Globus pallidus (tissue), 1 donor: Measurements from ENCODE around the gene L1TD1.
"Not testable (repeated sequence)": the region's sequence is repeated elsewhere in the genome, so short reads cannot be mapped to it uniquely, and the experiment has no call there.

Experiments
- DNase-seq: peaks from one replicate; pipeline ENCODE4 v3.0.0-alpha.2; 2015; ENCODE audit warnings: low spot score

Gene L1TD1

DNA sequence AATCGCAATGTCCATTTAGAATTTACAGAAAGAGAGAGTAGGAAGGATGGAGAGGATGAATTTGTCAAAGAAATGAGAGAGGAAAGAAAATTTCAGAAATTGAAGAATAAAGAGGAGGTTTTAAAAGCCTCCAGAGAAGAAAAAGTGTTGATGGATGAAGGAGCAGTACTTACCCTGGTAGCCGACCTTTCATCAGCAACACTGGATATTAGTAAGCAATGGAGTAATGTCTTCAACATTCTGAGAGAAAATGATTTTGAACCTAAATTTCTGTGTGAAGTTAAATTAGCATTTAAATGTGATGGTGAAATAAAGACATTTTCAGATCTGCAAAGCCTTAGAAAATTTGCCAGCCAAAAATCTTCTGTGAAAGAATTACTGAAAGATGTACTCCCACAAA lies 12.5 kb downstream of the L1TD1 start:
- DNase-seq = no peak

DNA sequence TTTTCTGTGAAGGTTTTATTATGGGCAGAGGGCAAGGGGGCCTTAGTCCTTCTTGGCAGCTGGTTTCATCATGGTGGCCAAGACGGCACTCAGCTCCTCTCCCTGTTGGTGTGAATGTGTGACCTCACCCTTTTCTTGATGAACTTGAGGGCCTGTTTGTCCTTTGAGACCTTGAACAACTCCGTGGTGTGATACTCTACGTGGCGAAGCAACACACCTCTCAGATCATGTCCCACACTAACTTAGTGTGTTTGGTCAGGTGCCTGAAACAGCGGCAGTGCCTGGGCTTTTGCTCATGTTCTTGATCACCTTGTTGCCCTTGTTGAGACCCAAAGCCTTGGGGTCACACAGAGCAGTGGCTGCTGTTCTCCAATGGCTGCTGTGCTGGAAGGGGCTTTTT lies 13.4 kb downstream of the L1TD1 start:
- DNase-seq = no peak

DNA sequence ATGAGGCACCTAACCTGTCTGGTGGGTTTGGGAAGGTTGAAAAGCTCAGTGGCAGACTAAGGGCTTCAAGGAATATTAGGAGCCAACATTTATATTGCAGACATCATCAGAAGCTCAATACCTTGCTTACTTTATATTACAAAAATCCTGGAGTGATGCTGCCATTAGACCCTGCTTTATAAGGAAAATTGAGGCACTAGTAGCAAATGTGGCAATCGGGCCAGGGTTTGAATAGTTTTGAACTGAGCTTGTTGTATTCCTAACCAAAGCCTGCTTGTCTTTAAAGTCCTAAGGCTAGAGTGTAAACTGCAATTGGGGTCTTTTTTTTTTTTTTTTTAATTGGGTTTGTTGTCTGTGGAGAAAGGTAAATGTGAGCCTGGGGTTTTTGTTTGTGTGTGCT lies 14.3 kb downstream of the L1TD1 start:
- DNase-seq = no peak

DNA sequence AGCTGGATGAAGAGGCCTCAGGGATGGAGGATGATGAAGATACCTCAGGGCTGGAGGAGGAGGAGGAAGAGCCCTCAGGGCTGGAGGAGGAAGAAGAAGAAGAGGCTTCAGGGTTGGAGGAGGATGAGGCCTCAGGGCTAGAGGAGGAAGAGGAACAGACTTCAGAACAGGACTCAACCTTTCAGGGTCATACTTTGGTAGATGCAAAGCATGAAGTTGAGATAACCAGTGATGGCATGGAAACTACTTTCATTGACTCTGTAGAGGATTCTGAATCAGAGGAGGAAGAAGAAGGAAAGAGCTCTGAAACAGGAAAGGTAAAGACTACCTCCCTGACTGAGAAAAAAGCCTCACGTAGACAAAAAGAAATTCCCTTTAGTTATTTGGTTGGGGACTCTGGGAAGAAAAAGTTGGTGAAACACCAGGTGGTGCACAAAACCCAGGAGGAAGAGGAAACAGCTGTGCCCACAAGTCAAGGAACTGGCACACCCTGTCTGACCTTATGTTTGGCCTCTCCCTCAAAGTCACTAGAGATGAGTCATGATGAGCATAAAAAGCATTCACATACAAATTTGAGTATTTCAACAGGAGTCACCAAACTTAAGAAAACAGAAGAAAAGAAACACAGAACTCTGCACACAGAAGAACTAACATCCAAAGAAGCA lies 15.4 kb downstream of the L1TD1 start:
- no peak for DNase-seq

DNA sequence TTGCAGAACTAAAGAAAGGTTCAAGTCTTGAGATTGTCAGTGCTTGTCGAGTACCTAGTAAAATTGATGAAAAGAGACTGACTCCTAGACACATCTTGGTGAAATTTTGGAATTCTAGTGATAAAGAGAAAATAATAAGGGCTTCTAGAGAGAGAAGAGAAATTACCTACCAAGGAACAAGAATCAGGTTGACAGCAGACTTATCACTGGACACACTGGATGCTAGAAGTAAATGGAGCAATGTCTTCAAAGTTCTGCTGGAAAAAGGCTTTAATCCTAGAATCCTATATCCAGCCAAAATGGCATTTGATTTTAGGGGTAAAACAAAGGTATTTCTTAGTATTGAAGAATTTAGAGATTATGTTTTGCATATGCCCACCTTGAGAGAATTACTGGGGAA lies 16.3 kb downstream of the L1TD1 start:
- no peak for DNase-seq

DNA sequence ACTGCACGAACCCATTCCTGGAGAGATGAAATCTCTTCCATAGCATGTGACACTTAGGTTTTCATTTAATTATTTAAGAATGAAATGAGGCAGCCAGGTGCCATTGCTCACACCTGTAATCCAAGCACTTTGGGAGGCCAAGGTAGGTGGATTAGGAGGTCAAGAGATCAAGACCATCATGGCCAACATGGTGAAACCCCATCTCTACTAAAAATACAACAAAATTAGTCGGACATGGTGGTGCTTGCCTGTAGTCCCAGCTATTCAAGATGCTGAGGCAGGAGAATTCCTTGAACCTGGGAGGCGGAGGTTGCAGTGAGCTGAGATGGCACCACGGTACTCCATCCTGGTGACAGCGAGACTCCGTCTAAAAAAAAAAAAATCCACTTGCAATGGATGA lies 17.8 kb downstream of the L1TD1 start:
- DNase-seq = no peak

DNA sequence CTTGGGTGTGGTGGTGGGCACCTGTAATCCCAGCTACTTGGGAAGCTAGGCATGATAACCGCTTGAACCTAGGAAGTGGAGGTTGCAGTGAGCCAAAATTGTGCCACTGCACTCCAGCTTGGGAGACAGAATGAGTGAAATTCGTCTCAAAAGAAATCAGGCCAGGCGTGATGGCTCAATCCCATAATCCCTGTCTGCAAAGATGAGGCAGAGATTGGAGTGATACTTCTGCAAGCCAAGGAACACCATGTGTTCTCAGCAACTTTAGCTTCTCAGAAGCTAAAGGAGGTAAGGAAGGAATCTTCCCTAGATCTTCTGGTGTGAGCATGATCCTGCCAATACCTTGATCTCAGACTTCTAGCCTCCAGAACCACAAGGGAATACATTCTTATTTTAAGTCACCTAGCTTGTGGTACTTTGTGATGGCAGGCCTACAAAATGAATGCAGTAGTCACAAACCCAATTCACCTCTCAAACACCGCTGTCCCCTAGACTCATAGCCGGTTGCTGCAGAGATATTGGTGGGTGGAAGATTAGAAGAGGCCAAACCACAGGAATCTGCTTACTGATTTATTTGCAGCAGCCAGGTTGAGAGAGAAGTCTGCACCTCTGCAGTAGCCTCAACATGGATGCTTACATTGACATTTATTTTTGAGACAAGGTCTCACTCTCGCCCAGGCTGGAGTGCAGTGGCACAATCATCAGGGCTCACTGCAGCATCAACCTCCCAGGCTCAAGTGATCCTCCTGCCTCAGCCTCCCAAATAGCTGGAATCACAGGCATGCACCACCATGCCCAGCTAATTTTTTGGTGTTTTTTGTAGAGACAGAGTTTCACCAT lies 18.6 kb downstream of the L1TD1 start:
- no peak for DNase-seq

DNA sequence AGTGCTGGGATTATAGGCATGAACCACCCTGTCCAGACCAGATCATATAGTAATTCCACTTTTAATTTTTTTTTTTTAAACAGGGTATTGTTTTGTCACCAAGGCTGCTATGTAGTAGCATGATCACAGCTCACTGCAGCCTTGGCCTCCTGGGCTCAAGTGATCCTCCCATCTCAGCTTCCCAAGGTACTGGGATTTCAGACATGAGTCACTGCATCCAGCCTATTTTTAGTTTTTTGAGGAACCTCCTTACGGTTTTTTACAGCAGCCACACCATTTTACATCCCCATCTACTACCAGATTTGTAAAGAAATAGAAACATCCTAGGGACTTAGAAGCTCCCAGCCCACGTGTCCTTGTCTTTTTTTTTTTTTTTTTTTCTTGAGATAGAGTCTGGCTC lies 24.0 kb downstream of the L1TD1 start:
- no peak for DNase-seq

DNA sequence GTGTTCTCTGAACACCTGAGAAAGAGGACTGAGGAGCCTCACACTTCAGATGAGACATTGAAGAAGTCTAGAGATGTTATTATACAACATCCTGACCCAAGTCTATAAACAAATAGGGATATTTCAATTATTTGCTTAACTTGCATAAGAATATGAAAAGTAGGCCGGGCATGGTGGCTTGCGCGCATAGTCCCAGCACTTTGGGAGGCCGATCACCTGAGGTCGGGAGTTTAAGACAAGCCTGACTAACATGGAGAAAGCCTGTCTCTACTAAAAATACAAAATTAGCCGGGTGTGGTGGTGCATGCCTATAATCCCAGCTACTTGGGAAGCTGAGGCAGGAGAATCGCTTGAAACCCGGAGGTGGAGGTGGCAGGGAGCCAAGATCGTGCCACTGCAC lies 25.8 kb downstream of the L1TD1 start:
- not testable (repeated sequence) for DNase-seq

DNA sequence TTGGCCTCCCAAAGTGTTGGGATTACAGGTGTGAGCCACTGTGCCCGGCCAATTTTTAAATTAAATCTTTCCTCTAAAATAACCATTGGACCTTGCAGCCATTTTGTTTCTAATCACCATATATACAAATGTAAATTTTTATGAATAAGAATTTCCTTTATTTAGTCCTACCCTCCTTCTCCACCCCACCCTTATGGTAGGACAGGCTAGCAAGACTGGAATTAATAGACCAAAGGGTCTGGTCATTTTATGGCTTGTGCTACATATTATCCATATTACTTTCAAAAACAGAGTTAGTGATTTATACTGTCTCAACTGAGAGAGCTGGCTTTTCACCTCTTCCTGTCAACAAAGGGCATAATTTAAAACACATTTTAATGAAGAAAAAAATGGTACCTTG lies 26.5 kb downstream of the L1TD1 start:
- no peak for DNase-seq

DNA sequence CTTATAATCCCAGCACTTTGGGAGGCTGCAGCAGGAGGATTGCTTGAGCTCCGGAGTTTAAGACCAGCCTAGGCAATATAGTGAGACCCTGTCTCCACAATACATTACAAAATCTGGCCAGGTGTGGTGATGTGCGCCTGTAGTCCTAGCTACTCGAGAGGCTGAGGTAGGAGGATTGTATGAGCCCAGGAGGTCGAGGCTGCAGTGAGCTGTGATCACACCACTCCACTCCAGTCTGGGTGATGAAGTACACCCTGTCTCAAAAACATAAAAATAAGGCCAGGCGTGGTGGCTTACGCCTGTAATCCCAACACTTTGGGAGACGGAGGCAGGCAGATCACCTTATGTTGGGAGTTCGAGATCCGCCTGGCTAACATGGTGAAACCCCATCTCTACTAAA lies 27.7 kb downstream of the L1TD1 start:
- no peak for DNase-seq

DNA sequence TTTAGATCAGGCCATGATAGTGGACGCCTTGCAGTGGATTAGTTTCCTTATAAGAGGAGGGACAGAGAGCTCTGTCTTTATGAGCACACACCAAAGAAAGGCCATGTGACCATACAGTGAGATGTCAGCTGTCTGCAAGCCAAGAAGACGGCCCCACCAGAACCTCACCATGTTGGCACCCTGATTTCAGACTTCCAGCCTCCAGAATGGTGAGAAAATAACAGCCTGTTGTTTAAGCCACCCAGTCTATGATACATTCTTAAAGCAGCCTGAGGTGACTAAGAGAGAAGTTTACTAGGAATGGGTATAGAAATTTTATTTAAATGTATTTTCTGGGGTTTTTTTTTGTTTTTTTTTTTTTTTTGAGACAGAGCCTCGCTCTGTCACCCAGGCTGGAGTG lies 29.5 kb downstream of the L1TD1 start:
- no peak for DNase-seq

DNA sequence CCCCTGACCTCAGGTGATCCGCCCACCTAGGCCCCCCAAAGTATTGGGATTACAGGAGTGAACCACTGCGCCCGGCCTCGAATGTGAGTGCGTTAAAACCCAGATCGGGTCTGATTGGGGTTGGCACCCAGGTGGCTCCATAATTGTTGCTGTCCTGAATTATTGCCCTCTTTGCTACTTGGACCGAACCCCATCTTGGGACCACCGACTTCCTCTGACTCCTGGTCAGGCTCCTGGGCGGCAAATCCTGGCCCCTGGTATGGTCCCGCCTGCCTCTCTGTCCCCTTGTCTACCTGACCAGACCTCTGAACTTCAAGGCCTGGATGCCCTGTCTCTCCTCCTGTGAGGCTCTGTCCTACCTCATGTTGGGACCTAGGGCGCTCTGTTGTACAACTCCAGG lies 32.8 kb downstream of the L1TD1 start:
- no peak for DNase-seq

DNA sequence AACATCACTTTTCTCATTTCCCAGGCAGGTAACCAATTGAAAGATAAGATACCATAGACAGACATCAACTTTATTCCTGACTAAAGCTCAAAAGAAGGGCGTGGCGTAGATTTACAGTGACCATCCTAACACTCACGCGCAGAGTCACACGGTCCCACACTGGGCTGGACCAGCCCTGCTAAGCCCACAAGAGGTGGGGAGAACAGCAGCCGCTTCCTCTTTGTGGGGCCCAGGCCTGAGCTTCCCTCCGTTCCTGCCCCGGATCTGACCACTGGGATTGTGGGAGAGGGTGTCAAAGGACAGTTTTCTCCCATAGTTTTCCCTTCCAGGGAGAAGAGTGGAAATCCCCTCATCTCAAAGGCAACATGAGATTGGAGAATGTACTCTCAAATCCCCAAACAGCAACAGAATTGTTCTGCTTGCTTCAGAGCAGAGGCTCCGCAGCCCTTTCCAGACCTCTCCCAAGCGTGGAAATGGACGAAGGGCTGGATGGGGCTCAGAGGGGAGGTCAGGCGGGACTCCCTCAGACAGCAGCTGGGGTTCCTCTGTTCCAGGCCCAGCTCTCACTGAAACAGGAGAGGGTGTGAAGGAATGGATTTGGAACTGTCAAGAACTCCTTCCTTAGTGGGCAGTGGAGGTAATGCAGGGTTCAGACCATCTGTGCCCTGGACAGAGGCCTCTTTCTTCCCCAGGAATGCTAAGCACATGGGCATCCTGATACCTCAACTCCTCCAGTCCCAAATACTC lies 33.7 kb downstream of the L1TD1 start:
- DNase-seq = no peak

DNA sequence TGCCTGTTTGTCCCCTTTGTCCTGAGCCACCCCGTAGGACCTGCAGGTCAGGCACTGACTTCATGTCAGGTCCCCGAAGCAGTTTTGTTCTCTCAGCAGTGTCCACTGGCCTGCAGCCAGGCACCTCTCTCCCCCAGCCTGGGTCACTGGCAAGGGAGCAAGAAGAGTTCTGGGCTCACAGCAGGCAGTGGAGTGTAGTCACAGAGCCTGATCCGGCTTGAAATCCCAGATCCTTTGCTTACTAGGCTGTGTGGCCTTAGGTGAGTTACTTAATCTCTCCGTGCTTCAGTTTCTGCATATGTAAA lies 34.2 kb downstream of the L1TD1 start:
- no peak for DNase-seq

DNA sequence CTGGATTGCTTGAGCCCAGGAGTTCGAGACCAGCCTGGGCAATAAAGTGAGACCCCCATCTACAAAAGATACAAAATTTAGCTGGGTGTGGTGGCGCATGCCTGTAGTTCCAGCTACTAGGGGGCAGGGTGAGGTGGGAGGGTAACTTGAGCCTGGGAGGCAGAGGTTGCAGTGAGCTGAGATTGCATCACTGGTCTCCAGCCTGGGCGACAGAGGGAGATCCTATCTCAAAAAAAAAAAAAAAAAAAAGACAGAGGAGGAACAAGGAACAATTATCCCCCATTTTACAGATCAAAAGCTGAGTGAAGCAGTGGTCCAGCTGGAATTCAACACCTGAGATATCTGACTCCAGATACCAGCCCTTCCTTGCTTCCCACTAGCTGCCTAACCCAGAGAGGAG lies 34.8 kb downstream of the L1TD1 start:
- DNase-seq = no peak

DNA sequence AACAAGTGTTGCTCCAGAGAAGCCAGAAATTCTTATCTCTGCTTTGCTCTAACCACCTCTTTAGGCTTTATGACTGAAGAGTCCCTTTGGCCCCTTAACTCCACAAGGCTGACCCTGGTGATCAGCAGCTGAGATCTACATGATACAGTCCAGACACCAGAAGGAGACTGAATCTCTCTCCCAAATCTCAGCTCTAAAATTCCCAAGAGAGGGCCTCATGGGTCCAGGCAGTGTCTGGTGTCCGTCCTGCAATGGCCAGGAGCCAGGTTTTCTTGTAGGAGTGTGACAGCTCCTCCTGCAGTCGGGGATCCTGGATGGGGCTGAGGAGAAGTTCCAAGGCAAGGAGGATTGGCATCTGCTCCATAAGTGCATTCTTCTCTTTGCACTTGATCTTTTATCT lies 35.3 kb downstream of the L1TD1 start:
- DNase-seq = no peak

DNA sequence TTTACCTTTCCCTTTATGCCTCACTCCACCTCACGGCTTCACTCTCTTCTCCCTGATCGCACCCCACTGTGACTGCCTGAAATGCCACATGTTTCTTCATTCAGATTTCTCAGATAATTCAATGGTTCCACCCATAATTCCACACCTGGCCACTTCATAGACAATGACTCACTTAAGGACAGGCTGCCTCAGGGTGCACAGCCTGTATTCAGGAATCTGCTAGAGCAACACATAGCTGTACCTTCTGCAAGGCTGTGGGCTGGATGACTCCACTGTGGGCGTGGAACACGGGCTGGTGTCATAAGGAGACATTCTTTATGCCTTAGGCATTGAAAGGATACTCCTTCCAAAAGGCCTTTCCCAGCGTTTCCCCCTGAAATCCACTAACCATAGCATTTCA lies 36.1 kb downstream of the L1TD1 start:
- DNase-seq = no peak

DNA sequence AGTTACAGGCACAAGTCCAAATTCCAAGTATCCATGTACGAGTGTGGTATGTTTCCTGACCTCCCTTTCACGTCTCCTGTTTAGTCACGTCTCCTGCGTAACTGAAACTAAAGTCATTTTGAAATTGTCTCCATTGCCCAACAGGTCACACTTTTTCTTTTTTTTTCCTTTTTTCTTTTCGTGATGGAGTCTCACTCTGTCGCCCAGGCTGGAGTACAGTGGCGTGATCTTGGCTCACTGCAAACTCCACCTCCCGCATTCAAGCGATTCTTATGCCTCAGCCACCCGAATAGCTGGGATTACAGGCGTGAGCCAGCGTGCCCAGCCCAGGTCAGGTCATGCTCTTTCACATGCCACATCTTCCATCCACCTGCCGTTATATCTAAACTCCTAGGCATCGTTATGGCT lies 38.2 kb downstream of the L1TD1 start:
- no peak for DNase-seq

DNA sequence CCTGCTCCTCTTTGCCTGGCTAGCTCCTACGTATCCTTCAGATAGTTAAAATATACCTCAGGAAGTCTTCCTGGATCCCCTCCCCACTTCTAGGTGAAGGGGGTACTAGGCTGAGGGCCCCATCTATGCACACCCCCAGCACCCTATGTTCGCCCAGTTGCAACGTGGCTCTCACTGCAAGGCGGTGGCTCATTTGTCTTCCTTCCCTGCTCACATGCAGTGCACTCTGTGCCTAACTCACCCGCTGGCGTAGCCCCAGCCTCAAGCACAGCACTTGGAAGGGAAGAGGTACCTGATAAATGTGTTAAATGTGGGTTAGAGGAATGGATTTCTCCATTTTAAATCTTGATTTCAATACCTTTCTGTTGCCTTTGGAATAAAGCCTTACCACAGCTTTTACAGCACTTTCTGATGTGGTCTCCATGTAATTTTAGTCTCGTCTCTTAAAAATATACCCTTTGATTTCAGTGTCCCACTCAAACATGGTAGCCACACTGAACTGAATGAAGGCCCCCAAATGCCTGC lies 39.3 kb downstream of the L1TD1 start:
- DNase-seq = no peak

DNA sequence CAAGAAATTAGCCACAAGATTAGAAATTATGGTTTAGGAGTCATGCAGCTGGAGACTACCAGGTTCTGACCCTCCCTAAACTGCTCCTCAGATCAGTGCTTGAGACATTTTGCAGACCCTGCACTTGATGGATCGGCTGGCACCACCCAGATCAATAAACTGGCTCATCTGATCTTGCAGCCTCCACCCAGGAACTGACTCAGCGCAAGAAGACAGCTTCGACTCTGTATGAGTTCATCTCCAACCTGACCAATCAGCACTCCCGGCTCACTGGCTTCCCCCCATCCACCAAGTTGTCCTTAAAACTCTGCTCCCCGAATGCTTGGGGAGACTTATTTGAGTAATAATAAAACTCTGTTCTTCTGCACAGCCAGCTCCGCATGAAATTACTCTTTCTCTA lies 40.0 kb downstream of the L1TD1 start:
- DNase-seq = no peak

DNA sequence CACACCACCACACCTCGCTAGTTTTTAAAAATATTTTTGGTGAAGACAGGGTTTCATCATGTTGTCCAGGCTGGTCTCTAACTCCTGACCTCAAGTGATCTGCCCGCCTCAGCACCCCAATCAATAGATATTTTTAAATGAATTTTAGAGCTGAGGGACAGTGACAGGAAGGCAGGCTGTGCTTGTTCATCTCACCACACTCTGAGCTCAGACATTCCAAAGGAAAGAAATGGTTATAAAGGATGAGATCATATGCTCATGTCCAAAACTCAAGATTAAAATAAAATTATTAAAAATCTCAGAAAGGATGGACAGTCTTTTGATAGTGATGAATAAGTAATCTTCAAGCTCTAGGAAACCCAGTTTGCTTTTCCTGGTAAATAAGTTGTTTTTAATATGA lies 40.9 kb downstream of the L1TD1 start:
- DNase-seq = no peak

DNA sequence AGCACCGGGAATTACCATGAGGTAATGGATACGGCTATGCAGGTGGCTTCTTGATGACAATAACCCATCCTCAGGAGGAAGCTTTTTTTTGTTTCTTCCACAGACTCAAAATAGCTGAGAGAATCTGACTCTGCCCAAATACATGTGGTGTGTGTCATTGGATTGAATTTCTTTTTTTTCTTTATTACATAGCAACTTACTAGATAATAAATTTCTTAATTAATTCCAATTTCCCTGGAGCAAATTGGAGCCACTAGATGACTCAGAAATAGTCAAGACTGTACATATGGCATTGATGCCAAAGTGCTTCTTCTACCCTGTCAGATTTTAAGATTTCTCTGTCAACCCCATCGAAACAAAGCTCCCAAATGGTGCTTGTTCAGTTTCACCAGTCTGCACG lies 42.7 kb downstream of the L1TD1 start:
- DNase-seq = no peak
